OCI-LY1 (cell line): Measurements from ENCODE around the gene ACOT8.

Experiments used
- CTCF ChIP-seq: fragments of 200-600 bp; sonication (generic), shearing (Covaris generic); IDR thresholded peaks from 2 replicates; pipeline ENCODE4 v1.5.1; 2017; ENCODE audit warnings: mild to moderate bottlenecking, antibody characterized with exemption, low read length, moderate library complexity, mixed read lengths
- EZH2 ChIP-seq: fragments of 200-600 bp; sonication (generic), shearing (Covaris generic); IDR thresholded peaks from 2 replicates; pipeline ENCODE4 v1.8.0; 2017; ENCODE audit warnings: borderline replicate concordance, mixed run types, mild to moderate bottlenecking, antibody characterized with exemption, low read length, moderate library complexity, mixed read lengths

GRCh38 chr20:45850926-45851325 is 6.3 kb downstream of the ACOT8 start:
- TF ChIP-seq CTCF = no peak
- TF ChIP-seq EZH2 = no peak
